GM18519 (cell line): ENCODE results near the gene MARCHF10.

Source experiments
- ATAC-seq: cut with Tn5 transposase; IDR thresholded peaks from one replicate; pipeline ENCODE4 v1.9.1; 2021; ENCODE audit warnings: mild to moderate bottlenecking, moderate library complexity; ENCODE audit not compliant: unreplicated experiment, low FRiP score

The MARCHF10 gene

DNA sequence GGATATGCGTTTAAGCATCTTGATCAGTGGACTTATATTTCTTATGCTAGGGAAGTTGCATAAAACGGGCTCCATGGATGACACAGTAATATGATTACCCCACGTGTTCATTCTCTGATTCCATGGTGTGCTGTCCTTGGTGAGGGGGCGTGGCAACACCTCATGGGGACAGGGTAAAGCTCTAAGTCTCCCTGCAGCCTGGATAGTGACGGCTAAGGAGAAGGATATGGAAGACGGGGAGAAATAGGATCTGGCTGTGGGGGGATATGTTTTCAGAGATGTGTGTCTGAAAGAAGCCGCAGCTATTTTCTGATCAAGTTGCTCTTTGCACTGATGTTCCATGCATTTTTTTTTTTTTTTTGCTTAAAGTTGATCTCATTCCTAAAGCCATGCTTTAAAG lies 84.3 kb downstream of the MARCHF10 start:
- ATAC-seq, result no peak

DNA sequence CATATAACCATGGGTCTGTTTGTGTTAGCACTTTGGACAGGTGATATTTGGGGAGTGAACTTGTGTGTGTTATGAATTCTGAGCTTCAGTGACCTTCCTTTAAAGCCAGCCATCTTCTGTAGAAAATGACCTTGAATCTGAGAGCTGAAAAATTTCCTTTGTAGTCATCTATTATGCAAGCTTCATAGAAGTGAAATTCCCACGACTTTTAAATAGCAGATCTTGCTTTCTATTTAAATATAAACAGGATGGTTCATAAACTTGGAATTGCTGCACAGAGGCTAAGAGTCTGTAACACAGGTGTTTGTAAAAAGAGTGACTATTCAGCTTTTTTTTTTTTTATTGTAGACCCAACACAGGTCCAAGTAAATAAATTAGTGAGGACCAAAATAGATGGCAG lies 85.5 kb downstream of the MARCHF10 start:
- ATAC-seq, result no peak

- no peak for ATAC-seq
Measured at GRCh38 chr17:62720126-62720850, 87.8 kb downstream of the MARCHF10 start.

DNA sequence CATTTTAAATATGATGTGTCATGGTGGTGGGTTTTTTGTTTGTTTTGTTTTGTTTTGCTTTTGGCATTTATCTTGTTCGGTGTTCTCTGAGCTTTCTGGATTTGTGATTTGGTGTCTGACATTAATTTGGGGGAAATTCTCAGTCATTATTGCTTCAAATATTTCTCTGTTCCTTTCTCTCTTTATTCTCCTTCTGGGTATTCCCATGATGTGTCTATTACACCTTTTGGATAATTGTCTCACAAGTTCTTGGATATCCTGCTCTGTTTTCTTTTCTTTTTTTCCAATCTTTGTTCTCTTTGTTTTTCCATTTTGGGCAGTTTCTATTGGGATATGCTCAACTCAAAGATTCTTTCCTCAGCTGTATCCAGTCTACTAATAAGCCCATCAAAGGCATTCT lies 88.5 kb downstream of the MARCHF10 start:
- ATAC-seq, result no peak

DNA sequence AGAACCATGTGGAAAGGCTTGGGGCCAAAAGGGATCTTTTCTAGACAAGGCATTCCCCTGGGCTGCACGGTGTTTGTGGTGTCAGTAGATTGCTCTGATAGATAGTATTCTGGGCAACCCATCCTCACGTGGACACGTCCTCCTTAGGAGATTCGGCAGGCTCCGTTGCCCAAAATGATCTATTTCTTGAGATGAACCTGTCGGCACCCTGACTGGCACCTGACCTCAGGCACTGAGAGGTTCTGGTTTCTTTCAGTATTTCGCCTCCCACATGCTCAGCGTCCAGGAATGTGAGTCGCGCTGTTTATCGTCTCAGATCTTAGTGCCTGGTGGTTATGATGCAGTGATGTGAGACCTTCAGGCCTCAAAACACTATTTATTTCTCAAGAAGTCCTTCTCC lies 89.7 kb downstream of the MARCHF10 start:
- no peak for ATAC-seq

DNA sequence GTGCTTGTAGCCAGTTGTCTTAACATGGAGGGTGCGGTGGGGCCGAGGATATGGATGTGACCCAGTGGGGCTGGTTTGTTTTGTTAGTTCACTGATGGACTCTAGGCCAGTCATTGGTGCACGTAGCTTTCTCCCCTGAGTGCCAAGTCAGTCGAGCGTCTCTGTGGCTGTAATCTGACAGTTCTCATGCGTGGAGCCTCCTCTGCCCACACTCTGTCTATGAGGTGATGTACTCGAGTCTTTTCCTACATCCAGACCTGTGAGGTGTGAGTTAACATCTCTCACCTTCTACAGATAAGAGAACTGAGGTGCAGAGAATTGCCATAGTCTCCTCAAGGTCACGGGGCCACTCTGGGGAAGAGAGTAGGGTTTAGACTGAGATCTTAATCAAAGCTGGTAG lies 90.2 kb downstream of the MARCHF10 start:
- ATAC-seq, result no peak

GRCh38 chr17:62717589-62717855 lies 90.6 kb downstream of the MARCHF10 start:
- ATAC-seq, result no peak

GRCh38 chr17:62716834-62717588 lies 91.1 kb downstream of the MARCHF10 start:
- ATAC-seq, result no peak

- ATAC-seq, result no peak
Measured at GRCh38 chr17:62715882-62716390, 92.2 kb downstream of the MARCHF10 start.

GRCh38 chr17:62714016-62714777 lies 93.9 kb downstream of the MARCHF10 start:
- ATAC-seq, result no peak

DNA sequence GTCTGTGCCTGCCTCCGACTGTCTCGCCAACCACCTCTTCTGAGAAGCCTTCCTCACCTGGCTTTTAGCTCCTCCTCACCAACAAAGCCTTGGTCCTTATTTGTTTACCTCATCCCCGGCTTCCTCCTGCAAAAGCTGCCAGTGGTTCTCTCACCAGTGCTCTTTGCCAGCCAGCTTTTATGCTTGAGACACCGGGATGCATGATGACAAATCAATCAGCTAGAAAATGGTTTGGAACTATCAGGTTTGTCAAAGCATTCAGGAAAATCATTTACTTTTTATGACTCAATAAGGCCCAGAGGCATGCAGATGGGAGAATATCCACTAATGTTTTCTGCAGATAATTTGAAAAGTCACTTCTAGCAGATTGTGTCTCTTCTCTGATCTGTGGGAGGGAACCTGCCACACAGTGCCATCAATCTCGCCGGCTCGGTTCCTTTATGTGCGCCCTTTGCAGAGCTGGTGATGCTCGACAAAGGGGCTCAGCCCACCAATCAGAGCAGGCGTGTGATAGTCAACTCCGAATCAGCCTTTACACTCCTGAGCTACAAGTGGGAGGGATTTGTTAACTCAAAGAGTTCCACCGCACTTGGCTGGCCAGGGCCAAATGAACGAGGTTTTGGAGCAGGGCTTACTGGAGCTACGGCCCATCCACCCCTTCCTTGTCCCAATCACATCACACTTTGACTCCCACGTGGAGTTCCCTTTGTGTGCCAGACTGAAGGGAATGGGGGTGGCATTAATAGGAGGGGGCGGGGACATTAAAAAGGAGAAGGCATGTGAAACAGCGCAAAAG lies 94.8 kb downstream of the MARCHF10 start:
- ATAC-seq, result no peak

DNA sequence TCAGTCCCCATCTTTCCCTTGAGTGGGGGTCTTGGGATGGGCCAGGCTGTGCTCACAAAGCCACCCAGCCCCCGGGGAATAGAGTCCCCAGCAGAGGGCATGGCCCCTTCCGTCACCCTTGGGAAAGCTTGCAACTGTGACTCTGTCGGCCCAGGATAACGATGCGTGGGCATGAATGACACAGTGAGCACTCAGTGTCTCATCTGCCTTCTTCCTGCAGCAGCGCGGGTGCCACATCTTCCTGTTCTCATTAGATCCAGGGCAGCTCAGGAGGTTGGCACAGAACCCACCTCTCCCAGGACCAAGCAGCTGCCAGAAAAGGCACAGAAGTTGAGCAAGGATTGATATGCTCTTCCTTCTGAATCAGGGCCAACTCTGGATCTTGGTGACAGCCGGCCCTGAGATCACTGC lies 95.9 kb downstream of the MARCHF10 start:
- no peak for ATAC-seq

DNA sequence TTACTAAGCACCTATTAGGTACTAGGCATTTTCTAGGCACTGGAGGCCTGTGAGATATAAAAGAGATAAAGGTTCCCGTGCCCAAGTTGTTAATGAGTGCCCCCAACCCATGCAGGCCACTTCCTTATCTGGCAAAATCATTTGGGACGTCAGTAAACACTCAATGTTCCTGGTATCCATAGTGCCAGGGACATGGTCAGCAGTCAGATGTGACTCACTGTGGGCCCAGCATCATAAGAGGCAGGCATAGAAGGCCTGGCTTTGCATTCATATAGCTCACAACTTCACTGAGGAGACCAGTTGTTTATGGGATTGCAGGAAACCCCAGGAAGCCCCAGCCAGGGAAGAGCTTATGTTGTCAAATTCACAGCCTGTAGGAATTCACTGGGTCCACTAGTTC lies 99.5 kb downstream of the MARCHF10 start:
- ATAC-seq, result no peak

GRCh38 chr17:62707425-62707739 lies 100.7 kb downstream of the MARCHF10 start:
- no peak for ATAC-seq

- no peak for ATAC-seq
Measured at GRCh38 chr17:62706598-62707424, 101.3 kb downstream of the MARCHF10 start.

DNA sequence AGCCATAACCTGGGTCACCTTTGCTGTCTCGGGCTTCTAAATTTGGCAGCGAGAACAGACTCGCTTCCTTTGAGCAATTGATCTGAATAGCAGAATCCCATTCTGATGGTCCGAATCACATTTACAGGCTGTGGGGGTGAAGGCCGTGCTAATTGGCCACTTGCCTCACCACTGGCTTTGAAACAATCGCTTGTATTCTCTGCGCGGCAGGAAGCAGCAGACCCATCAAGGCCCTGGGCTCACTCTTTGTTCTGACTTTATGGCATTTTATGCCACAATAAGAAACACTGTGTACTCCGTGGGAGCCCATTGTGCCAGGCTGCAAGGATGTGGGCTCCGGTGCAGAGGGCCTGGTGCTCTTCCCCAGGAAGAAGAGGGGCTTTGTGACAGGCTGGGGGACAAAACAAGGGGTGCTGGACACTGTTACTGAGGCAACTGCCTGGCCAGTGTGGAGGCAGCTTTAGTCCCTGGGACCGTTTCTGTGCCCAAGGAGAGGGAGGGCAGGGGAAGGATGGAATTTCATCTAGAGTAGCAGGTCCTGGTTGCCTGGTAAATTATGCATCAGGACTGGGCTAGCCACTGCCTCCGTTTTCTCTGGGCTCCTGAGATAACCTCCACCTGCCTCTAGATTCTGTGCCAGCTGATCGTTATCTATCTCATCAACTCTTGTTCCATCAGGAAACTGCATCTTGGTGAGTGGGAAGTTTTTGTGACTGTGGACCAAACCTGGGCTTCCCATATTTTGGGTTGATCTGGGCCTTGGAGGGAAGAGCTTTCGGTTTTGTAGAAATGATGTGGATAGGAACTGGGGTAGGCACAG lies 102.1 kb downstream of the MARCHF10 start:
- no peak for ATAC-seq

DNA sequence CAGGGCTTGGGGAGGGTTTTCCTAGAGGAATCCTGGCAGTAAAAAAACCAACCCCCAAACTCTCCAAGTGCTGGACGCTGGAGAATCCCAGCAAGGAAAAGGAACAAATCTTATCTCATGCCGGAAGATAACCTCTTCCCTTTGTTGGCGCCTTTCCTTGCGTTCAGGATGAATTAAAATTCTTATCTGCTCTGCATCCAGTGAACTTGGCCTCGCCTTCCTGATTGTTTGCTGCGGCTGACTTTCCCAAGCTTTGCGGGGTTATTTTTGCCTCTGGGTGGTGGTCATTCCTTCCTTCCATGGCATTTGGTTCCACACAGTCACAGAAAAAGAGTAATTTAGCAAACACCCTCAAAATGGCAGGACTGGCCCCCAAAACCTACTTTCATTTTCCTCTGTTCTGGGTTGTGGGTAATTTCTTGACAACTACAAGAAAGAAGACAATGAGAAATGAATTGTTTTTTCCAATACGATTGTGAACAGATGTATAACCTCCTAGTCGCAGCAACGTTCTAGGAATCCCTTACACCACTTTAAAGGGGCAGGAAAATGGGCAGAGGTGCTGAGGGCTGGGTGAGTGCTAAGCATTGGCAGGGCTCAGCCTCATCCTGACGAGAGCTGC lies 102.8 kb downstream of the MARCHF10 start:
- no peak for ATAC-seq

- no peak for ATAC-seq
Measured at GRCh38 chr17:62704381-62704971, 103.6 kb downstream of the MARCHF10 start.
